ENCODE results near the gene GOLIM4. TPM values are rescaled to one million over a fixed set of nuclear protein-coding genes. Genes with fewer than 3 reads are reported as not detected.
"Not testable (repeated sequence)": the region's sequence is repeated elsewhere in the genome, so short reads cannot be mapped to it uniquely, and the experiment has no call there.

GOLIM4 gene
- total and polyA plus RNA-seq, 7 donors = 8.6 to 34.1 (median 13.4) TPM

- Histone ChIP-seq H3K36me3 (ENCODE audit: insufficient read depth in 1 of 2, low read depth in 1 of 2) (no peaks in the 10 kb centered on the region), H3K9me3 (no peaks in the 10 kb centered on the region), H3K27ac (no peak overlapping the region), H3K4me3 (no peak overlapping the region), H3K4me1 (peaks cover 18% of the 10 kb centered on the region), H3K27me3 (ENCODE audit: insufficient read depth in 3 of 3, low read length in 2 of 3) (no peaks in the 10 kb centered on the region)
- DNase-seq = no peak
- no peak for ATAC-seq
- intact Hi-C loops (cut with DNase I) = no loop called here
- TF ChIP-seq CTCF (IDR thresholded peaks at IDR 0.05) = no peak
- WGBS, 3 donors = 83 to 88% (median 86%) methylated on average over 5 of the region's 5 CpGs
These were observed 34.3 kb downstream of the GOLIM4 start for GRCh38 chr3:168061332-168061996.

GRCh38 chr3:168060317-168060716 lies 35.4 kb downstream of the GOLIM4 start:
- no peak for TF ChIP-seq CTCF (IDR thresholded peaks at IDR 0.05)
- no peaks in the 10 kb centered on the region for H3K9me3 ChIP-seq
- ATAC-seq = no peak
- intact Hi-C loops (cut with DNase I) = no loop called here
- no peak for DNase-seq
- 81 to 96% (median 92%) methylated on average over 3 of the region's 3 CpGs for WGBS, 3 donors
- no peaks in the 10 kb centered on the region for H3K36me3 ChIP-seq (ENCODE audit: insufficient read depth in 1 of 2, low read depth in 1 of 2)
- no peak overlapping the region for H3K4me3 ChIP-seq
- no peak overlapping the region for H3K27ac ChIP-seq
- H3K27me3 ChIP-seq (ENCODE audit: insufficient read depth in 3 of 3, low read length in 2 of 3) = no peaks in the 10 kb centered on the region
- peaks cover 12% of the 10 kb centered on the region for H3K4me1 ChIP-seq

GRCh38 chr3:168058481-168058880 lies 37.2 kb downstream of the GOLIM4 start:
- ATAC-seq (no peak), DNase-seq (no peak)
- WGBS, 3 donors = 79 to 82% (median 80%) methylated on average over 2 of the region's 2 CpGs
- no peak for TF ChIP-seq CTCF (IDR thresholded peaks at IDR 0.05)
- intact Hi-C loops (cut with DNase I) = loop anchor here in 1 of 2 donors (5.0 kb wide), 1 partner anchor 34 kb away; no protein-coding TSS in a partner anchor
- Histone ChIP-seq H3K4me1 (peaks cover 12% of the 10 kb centered on the region), H3K9me3 (no peaks in the 10 kb centered on the region), H3K27me3 (ENCODE audit: insufficient read depth in 3 of 3, low read length in 2 of 3) (no peaks in the 10 kb centered on the region), H3K27ac (no peak overlapping the region), H3K36me3 (ENCODE audit: insufficient read depth in 1 of 2, low read depth in 1 of 2) (no peaks in the 10 kb centered on the region), H3K4me3 (no peak overlapping the region)

- not testable (repeated sequence) for DNase-seq; H3K4me3 ChIP-seq; H3K9me3 ChIP-seq; H3K27ac ChIP-seq; H3K27me3 ChIP-seq (ENCODE audit: insufficient read depth in 3 of 3, low read length in 2 of 3); H3K36me3 ChIP-seq (ENCODE audit: insufficient read depth in 1 of 2, low read depth in 1 of 2); ATAC-seq
- intact Hi-C loops (cut with DNase I) = loop anchor here in 1 of 2 donors (5.0 kb wide), 1 partner anchor 36 kb away; no protein-coding TSS in a partner anchor
- H3K4me1 ChIP-seq = peaks cover 16% of the 10 kb centered on the region
- WGBS, 3 donors = 92 to 97% (median 93%) methylated on average over 7 of the region's 7 CpGs
These were observed 39.1 kb downstream of the GOLIM4 start for GRCh38 chr3:168056398-168057230.

GRCh38 chr3:168054447-168054846 lies 41.3 kb downstream of the GOLIM4 start:
- Histone ChIP-seq H3K27me3 (ENCODE audit: insufficient read depth in 3 of 3, low read length in 2 of 3) (no peaks in the 10 kb centered on the region), H3K36me3 (ENCODE audit: insufficient read depth in 1 of 2, low read depth in 1 of 2) (no peaks in the 10 kb centered on the region), H3K4me1 (peaks cover 28% of the 10 kb centered on the region), H3K4me3 (no peak overlapping the region), H3K9me3 (no peaks in the 10 kb centered on the region), H3K27ac (no peak overlapping the region)
- intact Hi-C loops (cut with DNase I) = no loop called here
- ATAC-seq (no peak), DNase-seq (no peak)
- no peak for TF ChIP-seq CTCF (IDR thresholded peaks at IDR 0.05)
- WGBS, 3 donors = 94 to 97% (median 94%) methylated on average over 5 of the region's 5 CpGs

All from psoas muscle (tissue), 8 donors.